ENCODE results near the gene SMLR1. TPM values are rescaled to one million over a fixed set of nuclear protein-coding genes. Genes with fewer than 3 reads are reported as not detected.

Gene SMLR1
- total and polyA plus RNA-seq, 4 donors = 20.8 to 65.2 (median 39.6) TPM

GRCh38 chr6:130814506-130814905 lies 12.7 kb upstream of the SMLR1 start:
- no peak overlapping the region for H3K27ac ChIP-seq (ENCODE audit: low read depth in 1 of 2, low read length in 2 of 2)
- WGBS = 96% methylated on average over 3 of the region's 3 CpGs
- no peaks in the 10 kb centered on the region for H3K9me3 ChIP-seq (ENCODE audit: control insufficient read depth in 4 of 4, low read length in 3 of 4)
- H3K9ac ChIP-seq (ENCODE audit: low read depth in 1 of 2, low read length in 2 of 2) = no peak overlapping the region
- no peaks in the 10 kb centered on the region for H3K36me3 ChIP-seq (ENCODE audit: control insufficient read depth in 4 of 4, insufficient read depth in 3 of 4, low read depth in 1 of 4, low read length in 3 of 4)
- TF ChIP-seq ZBTB33 (IDR thresholded peaks at IDR 0.05) (no peak), ATF3 (IDR thresholded peaks at IDR 0.05) (no peak), FOXA2 (IDR thresholded peaks at IDR 0.05) (no peak), EGR1 (IDR thresholded peaks at IDR 0.05; ENCODE audit: low read depth in 2 of 2) (no peak), GABPA (IDR thresholded peaks at IDR 0.05 in 1 of 2, conservative IDR thresholded peaks at IDR 0.05 in 1 of 2) (no peak), SP1 (IDR thresholded peaks at IDR 0.05) (no peak), HNF4G (IDR thresholded peaks at IDR 0.05) (no peak), RAD21 (IDR thresholded peaks at IDR 0.05) (no peak), YY1 (IDR thresholded peaks at IDR 0.05) (no peak), RXRA (IDR thresholded peaks at IDR 0.05) (no peak), TAF1 (conservative IDR thresholded peaks at IDR 0.05) (no peak), NR2F2 (IDR thresholded peaks at IDR 0.05) (no peak), REST (IDR thresholded peaks at IDR 0.05) (no peak), FOXA1 (IDR thresholded peaks at IDR 0.05) (no peak), MAX (IDR thresholded peaks at IDR 0.05) (no peak), JUND (IDR thresholded peaks at IDR 0.05) (no peak), CTCF (IDR thresholded peaks at IDR 0.05; ENCODE audit: low read depth, low read length, missing input control) (no peak), HNF4A (conservative IDR thresholded peaks at IDR 0.05) (no peak)
- no peak overlapping the region for H3K4me3 ChIP-seq (ENCODE audit: low read depth in 1 of 3, low read length in 3 of 3)
- peaks cover 0 to 19% (median 9%) of the 10 kb centered on the region in 4 donors for H3K4me1 ChIP-seq (ENCODE audit: control insufficient read depth in 4 of 4, insufficient read depth in 4 of 4, low read length in 3 of 4)
- no peaks in the 10 kb centered on the region for H3K27me3 ChIP-seq (ENCODE audit: control insufficient read depth in 4 of 4, insufficient read depth in 4 of 4, low read length in 3 of 4)
- DNase-seq (ENCODE audit: low spot score) = no peak

Data from liver (tissue), 9 donors.